GM18858 (cell line): ENCODE measurements around the gene PPP2R3A.
"Not testable (repeated sequence)": the region's sequence is repeated elsewhere in the genome, so short reads cannot be mapped to it uniquely, and the experiment has no call there.

ENCODE experiments used
- ATAC-seq: cut with Tn5 transposase; IDR thresholded peaks from one replicate; pipeline ENCODE4 v1.9.1; 2021; ENCODE audit not compliant: unreplicated experiment

The PPP2R3A gene

DNA sequence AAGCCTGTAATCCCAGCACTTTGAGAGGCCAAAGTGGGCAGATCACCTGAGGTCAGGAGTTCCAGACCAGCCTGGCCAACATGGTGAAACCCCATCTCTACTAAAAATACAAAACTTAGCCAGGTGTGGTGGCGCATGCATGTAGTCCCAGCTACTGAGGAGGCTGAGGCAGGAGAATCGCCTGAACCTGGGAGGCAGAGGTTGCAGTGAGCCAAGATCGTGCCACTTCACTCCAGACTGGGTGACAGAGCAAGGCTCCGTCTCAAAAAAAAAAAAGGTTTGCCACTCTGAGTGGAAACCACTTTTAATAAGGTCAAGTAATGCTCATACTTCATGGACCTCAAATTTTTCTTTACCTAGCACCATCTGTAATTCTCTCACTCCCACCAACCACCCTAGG is 178.9 kb downstream of the PPP2R3A start:
- ATAC-seq: not testable (repeated sequence)

DNA sequence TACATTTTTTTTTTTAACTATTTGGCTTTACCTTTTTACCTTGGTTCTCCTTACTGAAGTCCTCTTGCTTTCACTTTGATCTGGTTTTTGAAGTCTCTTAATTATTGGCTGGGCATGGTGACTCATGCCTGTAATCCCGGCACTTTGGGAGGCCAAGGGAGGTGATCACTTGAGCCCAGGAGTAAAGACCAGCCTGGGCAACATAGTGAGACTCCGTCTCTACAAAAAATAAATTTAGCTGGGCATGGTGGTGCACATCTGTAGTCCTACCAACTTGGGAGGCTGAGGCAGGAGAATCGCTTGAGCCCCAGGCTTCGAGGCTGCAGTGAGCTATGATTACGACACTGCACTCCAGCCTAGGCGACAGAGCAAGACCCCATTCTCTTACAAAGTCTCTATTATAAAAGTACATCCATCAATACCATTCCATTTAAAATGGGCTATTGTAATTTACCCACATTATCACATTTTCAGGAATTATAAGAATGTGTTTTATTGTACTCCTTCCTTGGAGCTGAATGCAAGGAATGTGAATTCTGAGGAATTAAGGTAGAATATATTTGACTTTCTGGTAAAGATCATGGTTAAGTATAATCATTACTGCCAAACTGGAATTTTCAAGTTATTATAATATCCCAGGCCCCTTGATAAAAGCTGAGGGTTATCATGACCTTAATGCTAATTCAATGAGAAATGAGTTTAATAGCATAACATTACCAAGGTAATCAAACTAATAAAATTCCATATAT is 181.6 kb downstream of the PPP2R3A start:
- ATAC-seq: no peak

DNA sequence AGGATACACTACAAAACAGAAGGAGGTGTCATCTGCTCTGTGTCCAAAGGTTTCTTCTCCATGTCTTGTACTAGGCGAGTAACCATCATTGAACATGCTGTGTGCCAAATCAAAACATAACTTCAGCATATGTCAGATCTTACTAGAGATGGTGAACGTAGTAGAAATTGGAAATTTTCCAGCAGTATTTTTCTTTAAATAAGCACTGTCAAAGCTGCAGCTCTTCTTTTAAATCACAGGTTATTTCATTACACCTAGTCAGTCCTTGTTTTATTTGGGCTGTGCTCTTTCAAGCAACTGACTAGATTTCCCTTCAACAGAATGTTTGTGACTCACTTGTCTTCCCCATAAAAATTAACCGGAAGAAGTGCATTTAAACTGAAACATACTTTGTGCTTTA is 184.1 kb downstream of the PPP2R3A start:
- no peak for ATAC-seq

DNA sequence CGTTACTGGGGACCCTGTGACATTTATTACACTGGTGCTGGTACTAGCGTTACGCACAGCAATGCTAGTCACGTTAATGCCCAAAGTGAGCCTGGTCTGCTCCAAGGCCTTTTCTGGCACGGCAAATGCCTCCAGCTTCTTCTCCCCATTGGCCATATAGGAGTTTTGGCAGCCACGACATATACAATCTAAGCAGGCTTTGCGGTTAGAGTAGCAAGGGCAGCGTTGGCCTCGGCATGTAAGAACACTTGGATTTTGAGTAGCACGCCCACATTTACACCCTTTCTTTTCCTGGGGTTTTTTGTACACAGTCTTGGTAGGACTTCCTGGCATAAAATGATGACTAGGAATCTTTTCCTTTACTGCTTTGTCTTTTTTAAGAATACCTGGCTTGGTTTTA is 185.7 kb downstream of the PPP2R3A start:
- no peak for ATAC-seq

DNA sequence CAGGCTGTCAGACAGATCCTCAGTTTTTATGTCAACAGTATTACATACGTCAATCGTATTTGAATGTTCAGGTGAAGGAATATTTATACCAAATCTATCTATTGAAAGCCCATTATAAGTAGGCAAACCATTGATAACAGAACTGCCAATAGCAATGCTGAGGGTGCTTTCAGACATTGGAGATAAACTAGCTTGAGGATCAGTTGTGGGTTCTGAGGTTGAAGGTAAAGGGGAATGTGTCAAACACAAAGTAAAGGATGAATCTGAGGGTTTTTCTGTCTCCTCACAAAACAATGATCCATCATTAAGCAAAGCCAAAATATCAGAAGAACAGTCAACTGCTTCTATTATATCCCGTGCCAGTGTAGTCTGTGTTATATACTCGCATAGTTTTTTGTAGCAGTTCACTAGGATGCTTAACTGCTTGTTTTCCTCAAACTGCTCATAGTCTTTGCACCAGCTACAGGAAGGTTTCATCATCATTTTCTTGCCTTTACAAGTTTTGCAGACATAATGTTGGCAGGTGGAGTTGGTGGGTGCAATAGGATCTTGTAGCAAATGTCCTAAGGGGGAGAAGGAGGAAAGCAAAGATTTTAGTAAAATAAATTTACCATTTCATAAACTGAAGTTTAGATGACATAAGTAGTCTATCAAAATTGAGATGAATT is 186.8 kb downstream of the PPP2R3A start:
- no peak for ATAC-seq

DNA sequence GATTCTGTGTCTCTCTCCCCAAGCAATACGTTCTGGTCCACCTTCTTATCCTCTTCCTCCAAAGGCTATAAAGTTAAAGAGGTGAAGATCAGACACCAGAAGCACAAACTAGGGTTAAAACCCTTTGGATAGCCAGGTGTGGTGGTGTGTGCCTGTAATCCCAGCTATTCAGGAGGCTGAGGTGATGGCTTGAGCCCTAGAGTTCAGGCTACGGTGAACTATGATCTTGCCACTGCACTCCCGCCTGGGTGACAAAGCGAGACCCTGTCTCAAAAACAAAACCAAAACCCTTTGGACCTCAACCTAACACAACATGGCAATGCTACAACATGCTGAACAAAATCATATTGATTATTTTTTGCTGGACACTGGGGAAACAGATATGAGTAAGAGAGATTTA is 187.4 kb downstream of the PPP2R3A start:
- ATAC-seq: no peak

DNA sequence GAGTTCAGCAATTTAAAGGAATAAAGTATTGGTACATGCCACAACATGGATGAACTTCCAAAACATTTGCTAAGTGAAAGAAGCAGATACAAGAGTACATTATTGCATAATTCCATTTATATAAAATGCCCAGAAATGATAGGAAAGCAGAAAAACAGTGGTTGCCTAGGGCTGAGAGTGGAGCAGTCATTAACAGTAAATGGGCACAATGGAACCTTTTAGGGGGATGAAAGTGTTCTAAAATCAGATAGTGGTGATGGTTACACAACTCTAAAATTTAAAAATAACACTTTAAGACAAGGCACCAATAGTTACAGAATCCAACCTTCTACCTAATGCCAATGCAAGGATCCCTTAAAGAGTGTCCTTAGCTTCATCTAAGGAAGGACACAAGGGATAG is 196.0 kb downstream of the PPP2R3A start:
- ATAC-seq: no peak

DNA sequence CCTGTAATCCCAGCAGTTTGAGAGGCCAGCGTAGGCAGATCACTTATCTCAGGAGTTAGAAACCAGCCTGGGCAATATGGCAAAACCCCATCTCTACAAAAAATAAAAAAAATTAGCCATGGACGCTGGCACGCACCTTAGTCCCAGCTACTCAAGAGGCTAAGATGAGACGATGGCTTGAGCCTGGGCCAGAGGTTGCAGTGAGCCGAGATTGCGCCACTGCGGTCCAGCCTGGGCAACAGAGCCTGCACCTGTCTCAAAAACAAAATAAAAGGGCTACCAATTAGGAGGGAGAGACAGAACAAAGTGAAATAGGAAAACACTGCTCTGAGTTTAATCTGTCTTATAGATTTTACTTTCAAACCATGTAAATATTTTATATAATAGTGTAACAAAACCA is 196.8 kb downstream of the PPP2R3A start:
- ATAC-seq: no peak

DNA sequence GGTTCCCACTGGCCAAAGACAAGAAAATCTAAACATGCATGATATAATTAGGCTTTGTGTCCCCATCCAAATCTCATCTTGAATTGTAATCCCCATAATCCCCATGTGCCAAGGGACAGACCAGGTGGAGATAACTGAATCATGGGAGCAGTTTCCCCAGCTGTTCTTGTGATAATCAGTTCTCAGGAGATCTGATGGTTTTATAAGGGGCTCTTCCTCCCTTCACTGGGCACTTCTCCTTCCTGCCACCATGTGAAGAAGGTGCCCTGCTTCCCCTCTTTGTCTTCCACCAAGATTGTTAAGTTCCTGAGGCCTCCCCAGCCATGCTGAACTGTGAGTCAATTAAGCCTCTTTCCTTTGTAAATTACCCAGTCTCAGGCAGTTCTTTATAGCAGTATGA is 198.1 kb downstream of the PPP2R3A start:
- not testable (repeated sequence) for ATAC-seq

DNA sequence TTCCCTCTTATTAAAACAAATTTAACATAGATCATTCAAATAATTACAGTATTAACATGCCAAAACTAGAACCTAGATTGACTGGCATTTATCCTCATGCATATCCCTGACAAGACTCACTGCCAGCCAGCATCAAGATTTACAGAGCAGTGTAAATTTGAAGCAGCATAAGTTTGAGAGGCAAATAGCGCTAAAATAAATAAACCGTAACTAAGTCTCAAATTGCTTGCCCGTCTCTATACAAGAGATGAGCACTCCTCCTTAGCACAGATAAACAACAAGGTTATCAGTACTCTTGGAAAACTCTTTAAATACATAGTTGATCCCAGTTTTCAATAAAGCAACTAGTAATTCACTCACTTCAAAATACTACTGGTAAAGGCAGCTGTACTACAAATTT is 201.0 kb downstream of the PPP2R3A start:
- ATAC-seq: no peak

DNA sequence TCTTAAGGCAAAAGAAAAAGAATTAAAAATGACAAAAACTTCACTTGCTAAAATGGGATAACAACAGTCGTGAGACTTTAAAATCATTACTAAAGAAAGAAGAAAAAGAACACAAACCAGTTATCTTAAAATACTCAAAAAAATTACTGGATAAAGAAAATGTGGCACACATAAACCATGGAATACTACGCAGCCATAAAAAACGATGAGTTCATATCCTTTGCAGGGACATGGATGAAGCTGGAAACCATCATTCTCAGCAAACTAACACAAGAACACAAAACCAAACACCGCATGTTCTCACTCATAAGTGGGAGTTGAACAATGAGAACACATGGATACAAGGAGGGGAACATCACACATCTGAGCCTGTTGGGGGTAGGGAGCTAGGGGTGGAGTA is 202.7 kb downstream of the PPP2R3A start:
- ATAC-seq: not testable (repeated sequence)

DNA sequence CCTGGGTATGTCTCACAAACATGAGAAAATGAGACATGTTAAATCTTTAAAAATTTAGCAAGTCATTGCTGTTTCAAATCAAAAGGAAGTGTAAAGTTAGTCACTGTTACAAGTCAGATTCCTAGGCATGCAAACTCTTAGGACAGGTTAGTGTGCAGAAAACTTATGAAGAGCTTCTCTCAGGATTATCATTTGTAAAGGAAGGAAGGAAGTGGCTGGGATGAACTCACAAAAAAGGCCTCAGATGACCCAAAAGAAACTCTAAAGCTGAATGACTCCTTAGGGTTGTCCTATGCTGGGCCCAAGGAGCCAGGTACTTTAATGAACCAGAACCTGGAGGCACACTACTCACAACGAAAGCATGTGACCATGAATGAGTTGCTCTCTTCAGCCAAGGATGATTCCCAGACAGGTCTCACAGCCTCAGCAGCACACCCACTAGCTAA is 205.6 kb downstream of the PPP2R3A start:
- ATAC-seq: no peak

DNA sequence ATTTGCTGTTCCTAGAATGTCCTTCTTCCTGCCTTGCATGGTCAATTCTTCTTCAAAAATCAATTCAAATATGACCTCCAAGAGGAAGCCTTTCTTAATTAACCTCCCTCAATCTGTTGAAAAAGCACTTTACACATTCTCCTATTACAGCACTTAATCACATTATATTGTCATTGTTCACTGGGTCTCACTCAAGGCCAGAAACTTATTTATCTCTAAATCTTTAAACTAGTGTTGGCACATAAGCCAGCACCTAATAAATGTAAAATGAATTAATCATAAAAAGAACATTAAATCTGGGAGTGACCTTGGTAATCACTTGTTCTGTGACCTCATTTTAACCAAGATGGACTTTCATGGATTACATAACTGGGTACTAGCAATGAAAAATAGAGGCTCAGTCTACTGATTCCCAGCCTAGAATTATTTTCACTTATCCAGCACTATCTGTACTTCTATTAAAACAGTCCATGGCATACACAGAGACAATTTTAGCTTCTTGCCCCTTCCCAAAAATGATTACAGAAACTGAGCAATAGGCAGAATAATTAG is 208.5 kb downstream of the PPP2R3A start:
- ATAC-seq: no peak

DNA sequence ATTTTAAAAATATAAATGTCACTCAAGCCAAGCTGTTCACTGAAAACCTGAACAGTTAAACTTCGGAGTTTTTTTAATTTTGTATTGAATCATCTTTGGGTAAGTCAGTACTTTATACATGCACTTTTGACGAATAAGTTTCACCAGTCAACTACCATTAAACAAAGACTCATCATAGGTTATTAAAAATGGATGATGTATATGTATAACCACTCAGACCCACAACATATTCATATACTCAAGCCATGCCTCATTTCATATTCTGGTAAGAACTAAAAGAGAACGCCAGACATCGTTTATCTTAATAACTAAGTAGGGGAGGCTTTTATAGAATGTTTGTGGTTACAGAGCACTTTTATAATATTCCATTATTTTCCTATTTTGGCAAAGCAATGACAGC is 212.3 kb downstream of the PPP2R3A start:
- no peak for ATAC-seq

DNA sequence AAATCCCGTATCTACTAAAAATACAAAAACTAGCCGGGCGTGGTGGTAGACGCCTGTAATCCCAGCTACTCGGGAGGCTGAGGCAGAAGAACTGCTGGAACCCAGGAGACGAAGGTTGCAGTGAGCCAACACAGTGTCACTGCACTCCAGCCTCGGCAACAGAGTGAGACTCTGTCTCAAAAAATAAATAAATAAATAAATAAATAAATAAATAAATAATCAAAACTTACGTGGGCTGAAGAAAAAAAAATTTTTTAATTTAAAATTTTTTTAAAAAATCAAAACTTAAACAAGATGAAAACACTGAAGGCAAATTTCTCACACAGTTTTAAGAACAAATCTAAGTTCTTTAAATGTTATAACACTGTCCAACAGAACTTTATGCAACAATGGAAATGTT is 216.2 kb downstream of the PPP2R3A start:
- ATAC-seq: no peak

DNA sequence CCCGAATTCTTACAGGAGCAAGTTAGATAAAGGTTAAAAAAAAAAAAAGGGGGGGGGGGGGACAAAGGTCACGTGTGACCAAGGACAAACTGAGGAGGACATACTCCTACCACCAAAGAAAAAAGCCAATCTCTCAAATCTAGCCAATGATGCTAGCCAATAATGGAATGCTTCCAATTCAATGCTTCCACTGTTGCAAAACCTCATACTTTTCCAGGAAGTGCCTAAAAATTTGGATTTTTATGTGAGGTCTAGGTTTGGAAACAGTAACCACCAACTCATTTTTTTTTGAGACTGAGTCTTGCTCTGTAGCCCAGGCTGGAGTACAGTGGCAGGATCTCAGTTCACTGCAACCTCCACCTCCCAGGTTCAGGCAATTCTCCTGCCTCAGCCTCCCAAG is 219.2 kb downstream of the PPP2R3A start:
- ATAC-seq: no peak

DNA sequence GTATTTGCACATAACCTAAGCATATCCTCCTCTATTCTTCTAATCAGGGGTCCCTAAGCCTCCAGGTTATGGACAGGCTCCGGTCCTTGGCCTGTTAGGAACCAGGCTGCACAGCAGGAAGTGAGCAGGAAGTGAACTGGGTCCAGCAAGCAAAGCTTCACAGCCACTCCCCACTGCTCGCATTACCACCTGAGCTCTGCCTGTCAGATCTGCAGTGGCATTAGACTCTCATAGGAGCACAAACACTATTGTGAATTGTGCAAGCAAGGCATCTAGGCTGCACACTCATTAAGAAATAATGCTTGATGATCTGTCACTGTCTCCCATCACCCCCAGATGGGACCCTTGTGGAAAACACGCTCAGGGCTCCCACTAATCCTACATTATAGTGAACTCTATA is 220.8 kb downstream of the PPP2R3A start:
- no peak for ATAC-seq

DNA sequence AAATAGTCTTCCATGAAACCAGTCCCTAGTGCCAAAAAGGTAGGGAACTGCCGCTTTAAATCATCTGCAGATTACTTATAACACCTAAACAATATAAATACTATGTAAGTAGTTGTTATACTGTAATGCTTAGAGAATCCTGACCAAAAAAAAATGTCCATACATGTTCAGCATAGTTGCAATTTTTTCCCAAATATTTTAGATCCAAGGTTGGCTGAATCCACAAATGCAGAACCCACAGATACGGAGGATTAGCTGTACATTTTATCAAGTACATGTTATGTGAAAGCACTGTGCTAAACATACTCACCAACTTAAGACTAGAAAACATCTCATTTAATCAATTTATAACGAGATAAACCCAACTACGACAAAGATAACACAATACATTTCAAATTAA is 221.3 kb downstream of the PPP2R3A start:
- ATAC-seq: no peak

DNA sequence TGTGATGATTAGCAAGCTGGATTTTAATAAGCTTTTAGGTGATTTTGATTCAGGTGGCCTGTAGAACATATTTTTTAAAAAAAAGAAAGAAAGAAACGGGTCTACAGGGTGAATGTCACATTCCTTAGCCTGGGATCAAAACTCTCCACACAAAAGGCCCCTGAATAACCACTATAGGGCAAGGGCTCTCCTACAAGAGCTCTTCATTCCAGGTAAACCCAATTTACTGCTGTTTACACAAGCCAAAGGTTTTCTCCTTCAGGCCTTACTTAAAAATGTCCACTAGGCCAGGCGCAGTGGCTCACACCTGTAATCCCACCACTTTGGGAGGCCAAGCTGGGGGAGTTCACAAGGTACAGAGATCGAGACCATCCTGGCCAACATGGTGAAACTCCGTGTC is 222.3 kb downstream of the PPP2R3A start:
- no peak for ATAC-seq

DNA sequence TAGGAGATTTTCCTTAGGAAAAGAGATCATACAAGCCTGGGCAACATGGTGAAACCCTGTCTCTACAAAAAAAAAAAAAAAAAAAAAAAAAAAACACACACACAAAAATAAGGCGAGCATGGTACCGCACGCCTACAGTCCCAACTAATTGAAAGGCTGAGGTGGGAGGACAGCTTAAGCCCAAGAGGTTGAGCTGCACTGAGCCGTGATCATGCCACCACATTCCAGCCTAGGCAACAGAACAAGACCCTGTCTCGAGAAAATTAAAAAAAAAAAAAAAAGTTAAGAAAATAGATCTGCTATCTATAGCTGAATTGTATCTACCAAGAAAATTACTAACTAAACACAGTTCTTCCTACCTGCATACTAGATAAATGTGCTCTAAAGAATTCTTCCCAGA is 223.5 kb downstream of the PPP2R3A start:
- ATAC-seq: no peak

DNA sequence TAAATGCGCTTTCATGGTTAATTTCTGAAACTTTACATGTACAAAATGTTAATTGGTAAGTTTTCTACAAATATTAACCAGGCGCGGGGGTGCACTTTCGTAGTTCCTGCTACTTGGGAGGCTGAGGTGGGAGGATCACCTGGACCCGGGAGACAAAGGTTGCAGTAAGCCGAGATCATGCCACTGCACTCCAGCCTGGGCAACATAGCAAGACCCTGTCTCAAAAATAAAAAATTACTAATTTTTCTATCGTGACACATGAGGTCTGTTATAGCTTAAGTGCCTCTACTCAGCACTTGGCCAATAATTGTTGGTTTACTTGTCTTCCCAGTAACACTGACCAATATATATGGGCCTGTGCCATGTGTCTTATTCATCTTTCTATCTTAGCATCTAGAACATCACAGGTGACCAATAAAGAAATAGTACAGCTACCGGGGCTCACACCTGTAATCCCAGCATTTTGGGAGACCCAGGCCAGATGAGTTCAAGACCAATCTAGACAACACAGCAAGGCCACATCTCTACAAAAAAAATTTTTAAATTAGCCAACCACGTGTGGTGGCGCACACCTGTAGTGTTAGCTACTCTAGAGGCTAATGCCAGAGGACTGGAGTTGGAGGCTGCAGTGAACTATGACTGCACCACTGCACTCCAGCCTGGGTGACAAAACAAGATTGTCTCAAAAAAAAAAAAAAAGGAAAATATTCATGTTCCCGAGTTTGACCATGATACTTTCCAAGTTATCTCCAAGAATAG is 224.5 kb downstream of the PPP2R3A start:
- ATAC-seq: no peak

DNA sequence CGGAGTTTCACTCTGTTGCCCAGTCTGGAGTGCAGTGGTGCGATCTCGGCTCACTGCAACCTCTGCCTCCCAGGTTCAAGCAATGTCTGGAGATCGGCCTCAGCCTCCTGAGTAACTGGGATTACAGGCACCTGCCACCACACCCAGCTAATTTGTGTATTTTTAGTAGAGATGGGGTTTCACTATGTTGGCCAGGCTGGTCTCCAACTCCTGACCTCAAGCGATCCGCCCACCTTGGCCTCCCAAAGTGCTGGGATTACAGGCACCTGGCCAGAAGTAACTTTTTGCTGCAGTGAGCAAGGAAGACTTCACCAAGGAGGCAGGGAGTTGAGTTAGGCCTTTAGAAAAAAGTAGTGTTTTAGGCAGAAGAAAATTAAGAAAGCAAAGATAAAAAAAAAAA is 226.7 kb downstream of the PPP2R3A start:
- not testable (repeated sequence) for ATAC-seq
